ENCODE results near the gene COL6A1.

Gene COL6A1

GRCh38 chr21:46008893-46009621, 27.5 kb downstream of the COL6A1 start:
- no peak for TF ChIP-seq CTCF (IDR thresholded peaks at IDR 0.05; ENCODE audit: low read depth, low read length)
- H3K4me3 ChIP-seq (replicated peaks in 1 of 2; ENCODE audit: low read depth in 2 of 2, low read length in 2 of 2): no peak overlapping the region
- no peak for DNase-seq (ENCODE audit: low read depth in 2 of 2)

- no peak for DNase-seq (ENCODE audit: low read depth in 2 of 2)
- TF ChIP-seq CTCF (IDR thresholded peaks at IDR 0.05; ENCODE audit: low read depth, low read length): no peak
- no peak overlapping the region for H3K4me3 ChIP-seq (replicated peaks in 1 of 2; ENCODE audit: low read depth in 2 of 2, low read length in 2 of 2)
Observed at GRCh38 chr21:46009951-46010705, 28.6 kb downstream of the COL6A1 start.

- no peak for DNase-seq (ENCODE audit: low read depth in 2 of 2)
- no peak overlapping the region for H3K4me3 ChIP-seq (replicated peaks in 1 of 2; ENCODE audit: low read depth in 2 of 2, low read length in 2 of 2)
- no peak for TF ChIP-seq CTCF (IDR thresholded peaks at IDR 0.05; ENCODE audit: low read depth, low read length)
Observed at GRCh38 chr21:46011267-46011967, 29.8 kb downstream of the COL6A1 start.

- DNase-seq (ENCODE audit: low read depth in 2 of 2): no peak
- H3K4me3 ChIP-seq (replicated peaks in 1 of 2; ENCODE audit: low read depth in 2 of 2, low read length in 2 of 2): no peak overlapping the region
- no peak for TF ChIP-seq CTCF (IDR thresholded peaks at IDR 0.05; ENCODE audit: low read depth, low read length)
Observed at GRCh38 chr21:46012154-46012553, 30.6 kb downstream of the COL6A1 start.

- DNase-seq (ENCODE audit: low read depth in 2 of 2): no peak
- no peak for TF ChIP-seq CTCF (IDR thresholded peaks at IDR 0.05; ENCODE audit: low read depth, low read length)
- H3K4me3 ChIP-seq (replicated peaks in 1 of 2; ENCODE audit: low read depth in 2 of 2, low read length in 2 of 2): no peak overlapping the region
Observed at GRCh38 chr21:46014828-46015227, 33.3 kb downstream of the COL6A1 start.

- no peak for DNase-seq (ENCODE audit: low read depth in 2 of 2)
- H3K4me3 ChIP-seq (replicated peaks in 1 of 2; ENCODE audit: low read depth in 2 of 2, low read length in 2 of 2): no peak overlapping the region
- TF ChIP-seq CTCF (IDR thresholded peaks at IDR 0.05; ENCODE audit: low read depth, low read length): no peak
Observed at GRCh38 chr21:46017148-46017547, 35.6 kb downstream of the COL6A1 start.

Measured in cardiac fibroblast (primary cell).